Fibroblast of skin of scalp (primary cell): Measurements from ENCODE around the gene DCAF6. TPM values are rescaled to one million over a fixed set of nuclear protein-coding genes. Genes with fewer than 3 reads are reported as not detected.
"Not testable (repeated sequence)": the region's sequence is repeated elsewhere in the genome, so short reads cannot be mapped to it uniquely, and the experiment has no call there.

Experiments used
- DNase-seq: peaks from one replicate; pipeline ENCODE4 v3.0.0-alpha.2; 2013
- polyA plus RNA-seq, 2 experiments: library from polyadenylated mRNA; unstranded; fragments of 120-200 nt; gene quantifications; one replicate each; pipeline ENCODE4 v1.2.1, GENCODE V29; 2013; ENCODE audit not compliant: insufficient read length in 2 of 2

Gene DCAF6
- polyA plus RNA-seq (2013, experiment 1 of 2; ENCODE audit: insufficient read length): 78.9 TPM
- polyA plus RNA-seq (2013, experiment 2 of 2; ENCODE audit: insufficient read length): 80.5 TPM

- DNase-seq: peak; percentile 99
Measured at GRCh38 chr1:167936068-167936929, at the start of gene DCAF6. TSS of gene DCAF6 (plus strand) at chr1:167936683. CDS start at chr1:167936912, 229 bp downstream.

- not testable (repeated sequence) for DNase-seq
Measured at GRCh38 chr1:167887187-167887586, 49.3 kb upstream of the DCAF6 start.

GRCh38 chr1:167890400-167890799 is 46.1 kb upstream of the DCAF6 start:
- no peak for DNase-seq

GRCh38 chr1:167893798-167894197 is 42.7 kb upstream of the DCAF6 start:
- DNase-seq: no peak

- no peak for DNase-seq
Measured at GRCh38 chr1:167898578-167899222, 37.8 kb upstream of the DCAF6 start.

- DNase-seq: no peak
Measured at GRCh38 chr1:167899253-167899681, 37.2 kb upstream of the DCAF6 start.

- no peak for DNase-seq
Measured at GRCh38 chr1:167900907-167901306, 35.6 kb upstream of the DCAF6 start.

- peak; percentile 62 for DNase-seq
Measured at GRCh38 chr1:167904652-167905130, 31.8 kb upstream of the DCAF6 start.

- DNase-seq: no peak
Measured at GRCh38 chr1:167905182-167905581, 31.3 kb upstream of the DCAF6 start.

GRCh38 chr1:167905671-167906070 is 30.8 kb upstream of the DCAF6 start:
- no peak for DNase-seq

GRCh38 chr1:167909691-167910180 is 26.7 kb upstream of the DCAF6 start:
- no peak for DNase-seq

- DNase-seq: no peak
Measured at GRCh38 chr1:167910530-167910929, 26.0 kb upstream of the DCAF6 start.

GRCh38 chr1:167911413-167911812 is 25.1 kb upstream of the DCAF6 start:
- DNase-seq: no peak

- DNase-seq: no peak
Measured at GRCh38 chr1:167912294-167912693, 24.2 kb upstream of the DCAF6 start.

- no peak for DNase-seq
Measured at GRCh38 chr1:167913895-167914496, 22.5 kb upstream of the DCAF6 start, which contains the start of gene ADCY10. TSS of gene ADCY10 (minus strand) at chr1:167914134. CDS start at chr1:167905140, 8,994 bp downstream.

GRCh38 chr1:167915569-167915968 is 20.9 kb upstream of the DCAF6 start:
- DNase-seq: no peak

GRCh38 chr1:167916766-167917511 is 19.5 kb upstream of the DCAF6 start:
- no peak for DNase-seq

GRCh38 chr1:167922023-167922422 is 14.5 kb upstream of the DCAF6 start:
- DNase-seq: peak; percentile 15

GRCh38 chr1:167922611-167923074 is 13.8 kb upstream of the DCAF6 start:
- DNase-seq: no peak

GRCh38 chr1:167923324-167924056 is 13.0 kb upstream of the DCAF6 start:
- DNase-seq: no peak

- DNase-seq: no peak
Measured at GRCh38 chr1:167924102-167924501, 12.4 kb upstream of the DCAF6 start.
